CD4-positive, alpha-beta T cell (primary cell): ENCODE measurements around the gene TEX261. TPM values are rescaled to one million over a fixed set of nuclear protein-coding genes. Genes with fewer than 3 reads are reported as not detected.
"Not testable (repeated sequence)": the region's sequence is repeated elsewhere in the genome, so short reads cannot be mapped to it uniquely, and the experiment has no call there.

Experiments
- ATAC-seq: fragments of 200-7000 bp; cut with Tn5 transposase; one replicate; pipeline ENCODE4 v1.10.0; 2022; ENCODE audit warnings: mild to moderate bottlenecking; ENCODE audit not compliant: poor library complexity
- CTCF ChIA-PET: fragments of 350-600 bp; sonication (Branson Sonifier 250); formaldehyde crosslinking; loops from one replicate; lab custom pipeline; 2021; ENCODE audit warnings: antibody characterized with exemption, inconsistent platforms; lab: Charles Lee
- POLR2A ChIA-PET: fragments of 350-600 bp; sonication (Branson Sonifier 250); formaldehyde crosslinking; loops from one replicate; lab custom pipeline; 2021; ENCODE audit warnings: antibody characterized with exemption, inconsistent platforms; lab: Charles Lee
- DNase-seq, 14 experiments: peaks; one replicate each; pipeline ENCODE4 v3.0.0-alpha.2; 2013 to 2020; ENCODE audit warnings: mixed read lengths in 2 of 14
- H3K27ac ChIP-seq, 2 donors: one replicate each; pipeline versions ENCODE4 v1.5.1 to v1.7.0; 2013; ENCODE audit warnings: low read length in 2 of 2, low read depth in 1 of 2, mild to moderate bottlenecking in 1 of 2
- H3K27me3 ChIP-seq, 2 experiments: 1 replicate in 1 of 2; 2 replicates in 1 of 2; pipeline versions ENCODE4 v1.6.1 to v1.7.0; 2013; ENCODE audit warnings: low read length in 2 of 2, control low read depth in 1 of 2, mild to moderate bottlenecking in 1 of 2, moderate library complexity in 1 of 2; ENCODE audit not compliant: insufficient read depth in 2 of 2, control insufficient read depth in 1 of 2
- H3K36me3 ChIP-seq: one replicate; pipeline ENCODE4 v1.6.1; 2013; ENCODE audit warnings: low read length, control low read depth; ENCODE audit not compliant: insufficient read depth
- H3K4me1 ChIP-seq: one replicate; pipeline ENCODE4 v1.6.1; 2013; ENCODE audit warnings: low read length, control low read depth; ENCODE audit not compliant: insufficient read depth
- H3K4me3 ChIP-seq: one replicate; pipeline ENCODE4 v1.5.1; 2013; ENCODE audit warnings: mild to moderate bottlenecking, low read length, moderate library complexity
- H3K9me3 ChIP-seq, 2 experiments: 1 replicate in 1 of 2; 2 replicates in 1 of 2; pipeline versions ENCODE4 v1.6.1 to v1.7.0; 2013; ENCODE audit warnings: low read length in 2 of 2, mild to moderate bottlenecking in 2 of 2, control low read depth in 1 of 2, moderate library complexity in 1 of 2; ENCODE audit not compliant: control insufficient read depth in 1 of 2, insufficient read depth in 1 of 2
- H3K27ac Mint-ChIP-seq: one replicate; pipeline ENCODE4 v1.8.0; 2020; ENCODE audit warnings: mixed read lengths
- H3K27me3 Mint-ChIP-seq: one replicate; pipeline ENCODE4 v1.8.0; 2021; ENCODE audit warnings: mixed read lengths
- H3K36me3 Mint-ChIP-seq: one replicate; pipeline ENCODE4 v1.8.0; 2021; ENCODE audit warnings: low read depth, mixed read lengths
- H3K4me1 Mint-ChIP-seq: one replicate; pipeline ENCODE4 v1.8.0; 2021; ENCODE audit warnings: low read depth, mixed read lengths
- H3K4me3 Mint-ChIP-seq: one replicate; pipeline ENCODE4 v1.8.0; 2020; ENCODE audit warnings: mild to moderate bottlenecking, mixed read lengths
- H3K9me3 Mint-ChIP-seq: one replicate; pipeline ENCODE4 v1.8.0; 2020; ENCODE audit warnings: mixed read lengths
- intact Hi-C, 2 experiments: fragments of 100-400 bp; cut with DNase I in 1 of 2; cut with micrococcal nuclease in 1 of 2; formaldehyde crosslinking; loops; one replicate each; pipeline versions ENCODE4 v1.15.1 to v1.9.0; 2023 to 2025; cut with DNase I, micrococcal nuclease
- total RNA-seq, 174 experiments: library from RNA in 2 of 174; stranded (reverse) in 2 of 174; gene quantifications; one replicate each; pipeline ENCODE4 v1.2.3 and lab custom pipeline; 2021 to 2026
- TF ChIP-seq, protein P1 (sequence below): fragments of 200-600 bp; IDR thresholded peaks from one replicate; pipeline ENCODE4 v1.8.0; 2022; ENCODE audit warnings: antibody characterized with exemption, mild to moderate bottlenecking

The TEX261 gene
- total RNA-seq, 2 experiments from 2014 or later: 26.8 to 34.0 TPM

DNA sequence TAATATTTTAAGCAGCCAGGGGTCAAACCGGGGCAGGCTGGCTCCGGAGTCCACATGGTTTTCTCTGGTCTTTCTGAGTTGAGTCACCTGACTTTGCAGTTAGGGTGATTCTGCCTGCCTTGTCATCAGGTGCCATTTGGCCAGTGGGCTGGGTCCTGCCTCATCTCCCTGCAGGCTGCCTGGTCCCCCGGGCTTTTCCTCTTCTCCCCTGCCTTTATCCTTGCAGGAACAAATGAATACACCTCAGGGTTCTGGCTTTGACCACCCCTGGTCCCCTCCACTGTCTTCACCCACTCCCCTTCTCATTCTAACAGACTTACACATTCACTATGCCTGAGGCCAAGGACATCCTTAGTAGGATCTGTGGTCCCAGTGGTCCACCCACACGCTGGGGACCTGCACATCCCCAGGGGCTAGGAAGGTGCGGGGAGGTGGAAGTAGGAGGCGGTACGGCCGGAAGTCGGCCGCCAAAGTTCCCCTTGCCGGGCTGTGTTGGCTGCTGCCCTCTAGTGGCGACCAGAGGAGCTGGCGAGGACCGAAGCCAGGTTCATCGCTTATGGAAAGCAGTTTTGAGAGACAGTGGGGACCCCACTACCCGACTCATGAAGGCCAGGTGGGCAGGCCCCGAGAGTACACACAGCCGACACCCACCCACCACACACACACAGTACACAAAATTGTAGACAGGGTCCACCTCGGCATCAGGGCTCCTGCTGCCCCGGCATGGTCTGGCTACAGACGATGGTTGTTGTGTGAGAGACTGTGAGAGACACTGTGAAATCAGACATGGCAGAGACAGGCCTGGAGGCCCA, 6.3 kb upstream of the TEX261 start:
- no peak overlapping the region for H3K27ac Mint-ChIP-seq
- H3K36me3 Mint-ChIP-seq: no peaks in the 10 kb centered on the region
- CTCF ChIA-PET: interaction anchor here (0.6 to 2.6 kb wide), 15 partner anchors 9 to 698 kb away, joined by 3 to 25 read pairs (median 4); partner anchors contain the start of genes MCEE, MPHOSPH10 and NAGK
- Histone ChIP-seq H3K27me3 (no peaks in the 10 kb centered on the region), H3K27ac (peak overlapping the region in 1 of 2 donors; percentile 29), H3K9me3 (no peaks in the 10 kb centered on the region), H3K36me3 (no peaks in the 10 kb centered on the region), H3K4me1 (peaks cover 19% of the 10 kb centered on the region), H3K4me3 (peak overlapping the region; percentile 35)
- DNase-seq: peak; percentile 70 to 91 (median 77)
- H3K27me3 Mint-ChIP-seq: no peaks in the 10 kb centered on the region
- TF ChIP-seq, protein P1, sequence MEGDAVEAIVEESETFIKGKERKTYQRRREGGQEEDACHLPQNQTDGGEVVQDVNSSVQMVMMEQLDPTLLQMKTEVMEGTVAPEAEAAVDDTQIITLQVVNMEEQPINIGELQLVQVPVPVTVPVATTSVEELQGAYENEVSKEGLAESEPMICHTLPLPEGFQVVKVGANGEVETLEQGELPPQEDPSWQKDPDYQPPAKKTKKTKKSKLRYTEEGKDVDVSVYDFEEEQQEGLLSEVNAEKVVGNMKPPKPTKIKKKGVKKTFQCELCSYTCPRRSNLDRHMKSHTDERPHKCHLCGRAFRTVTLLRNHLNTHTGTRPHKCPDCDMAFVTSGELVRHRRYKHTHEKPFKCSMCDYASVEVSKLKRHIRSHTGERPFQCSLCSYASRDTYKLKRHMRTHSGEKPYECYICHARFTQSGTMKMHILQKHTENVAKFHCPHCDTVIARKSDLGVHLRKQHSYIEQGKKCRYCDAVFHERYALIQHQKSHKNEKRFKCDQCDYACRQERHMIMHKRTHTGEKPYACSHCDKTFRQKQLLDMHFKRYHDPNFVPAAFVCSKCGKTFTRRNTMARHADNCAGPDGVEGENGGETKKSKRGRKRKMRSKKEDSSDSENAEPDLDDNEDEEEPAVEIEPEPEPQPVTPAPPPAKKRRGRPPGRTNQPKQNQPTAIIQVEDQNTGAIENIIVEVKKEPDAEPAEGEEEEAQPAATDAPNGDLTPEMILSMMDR: peak; percentile 88
- POLR2A ChIA-PET: interaction anchor here (0.5 to 2.6 kb wide), 4 partner anchors 17 to 67 kb away, joined by 3 to 16 read pairs (median 4); partner anchors contain the start of genes ANKRD53 and NAGK
- peaks cover 12% of the 10 kb centered on the region for H3K4me1 Mint-ChIP-seq
- intact Hi-C loops: loop anchor here (1.0 to 10.0 kb wide), 3 partner anchors 16 to 146 kb away; no protein-coding TSS in a partner anchor
- peak; percentile 99 for ATAC-seq
- H3K9me3 Mint-ChIP-seq: no peaks in the 10 kb centered on the region
- peak overlapping the region; percentile 16 for H3K4me3 Mint-ChIP-seq

DNA sequence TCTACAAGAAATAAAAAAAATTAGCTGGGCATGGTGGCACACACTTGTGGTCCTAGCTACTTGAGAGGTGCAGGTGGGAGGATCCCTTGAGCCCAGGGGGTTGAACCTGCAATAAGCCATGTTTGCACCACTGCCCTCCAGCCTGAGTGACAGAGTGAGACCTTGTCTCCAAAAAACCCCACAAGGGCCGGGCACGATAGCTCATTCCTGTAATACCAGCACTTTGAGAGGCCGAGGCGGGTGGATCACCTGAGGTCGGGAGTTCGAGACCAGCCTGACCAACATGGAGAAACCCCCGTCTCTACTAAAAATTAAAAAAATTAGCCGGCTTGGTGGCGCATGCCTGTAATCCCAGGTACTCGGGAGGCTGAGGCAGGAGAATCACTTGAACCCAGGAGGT, 5.3 kb upstream of the TEX261 start:
- DNase-seq: peak in 1 of 14 experiments; percentile 16
- H3K27ac ChIP-seq, H3K9me3 ChIP-seq, H3K27me3 Mint-ChIP-seq, H3K27ac Mint-ChIP-seq, H3K36me3 Mint-ChIP-seq, H3K4me3 ChIP-seq, H3K4me3 Mint-ChIP-seq, H3K9me3 Mint-ChIP-seq, ATAC-seq, H3K36me3 ChIP-seq, H3K27me3 ChIP-seq: not testable (repeated sequence)
- intact Hi-C loops: loop anchor here (2.0 to 10.0 kb wide), 5 partner anchors 15 to 698 kb away; partner anchors contain the start of genes FAM136A (in 1 of the 2), PAIP2B (in 1 of the 2) and ZNF638 (in 1 of the 2)
- H3K4me1 ChIP-seq: peaks cover 19% of the 10 kb centered on the region
- ChIA-PET CTCF (interaction anchor here (2.6 kb wide), 1 partner anchor 15 kb away, joined by 25 read pairs; no protein-coding TSS in a partner anchor), POLR2A (interaction anchor here (1.0 kb wide), 1 partner anchor 54 kb away, joined by 3 read pairs; no protein-coding TSS in a partner anchor)
- H3K4me1 Mint-ChIP-seq: peaks cover 21% of the 10 kb centered on the region

DNA sequence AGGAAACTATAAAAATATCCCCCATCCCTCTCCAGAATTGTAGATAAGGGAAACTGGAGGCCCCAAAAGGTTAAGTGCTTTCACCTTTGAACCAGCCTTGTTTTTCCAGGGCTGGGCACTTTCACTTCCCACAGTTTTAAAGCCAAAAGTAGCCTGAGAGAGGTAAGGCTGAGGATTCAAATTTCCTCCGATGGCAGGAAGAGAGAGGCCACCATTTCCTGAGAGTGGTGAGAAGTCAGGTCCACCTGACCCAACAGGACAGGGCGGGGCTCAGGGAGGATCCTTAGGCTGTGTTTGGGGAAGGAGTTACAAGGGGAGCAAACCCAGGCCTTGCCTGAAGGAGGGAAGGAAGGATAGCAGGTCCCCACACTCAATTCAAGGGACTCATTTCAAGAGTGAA, 4.7 kb upstream of the TEX261 start:
- no peaks in the 10 kb centered on the region for H3K9me3 ChIP-seq
- peaks cover 3% of the 10 kb centered on the region for H3K36me3 Mint-ChIP-seq
- intact Hi-C loops: loop anchor here (5.0 to 10.0 kb wide), 3 partner anchors 225 to 697 kb away; partner anchors contain the start of genes FAM136A (in 1 of the 2), PAIP2B (in 1 of the 2) and ZNF638 (in 1 of the 2)
- no peak overlapping the region for H3K4me3 ChIP-seq
- H3K36me3 ChIP-seq: no peaks in the 10 kb centered on the region
- H3K4me3 Mint-ChIP-seq: no peak overlapping the region
- ChIA-PET CTCF (interaction anchor here (1.1 kb wide), 1 partner anchor 14 kb away, joined by 8 read pairs; no protein-coding TSS in a partner anchor), POLR2A (interaction anchor here (0.7 kb wide), 1 partner anchor 1183 kb away, joined by 4 read pairs; no protein-coding TSS in a partner anchor)
- no peak overlapping the region for H3K27ac Mint-ChIP-seq
- H3K27me3 ChIP-seq: no peaks in the 10 kb centered on the region
- H3K9me3 Mint-ChIP-seq: no peaks in the 10 kb centered on the region
- DNase-seq (no peak), ATAC-seq (no peak)
- peaks cover 21% of the 10 kb centered on the region for H3K4me1 Mint-ChIP-seq
- no peaks in the 10 kb centered on the region for H3K27me3 Mint-ChIP-seq
- no peak overlapping the region for H3K27ac ChIP-seq
- H3K4me1 ChIP-seq: peaks cover 19% of the 10 kb centered on the region
- TF ChIP-seq, protein P1: no peak

DNA sequence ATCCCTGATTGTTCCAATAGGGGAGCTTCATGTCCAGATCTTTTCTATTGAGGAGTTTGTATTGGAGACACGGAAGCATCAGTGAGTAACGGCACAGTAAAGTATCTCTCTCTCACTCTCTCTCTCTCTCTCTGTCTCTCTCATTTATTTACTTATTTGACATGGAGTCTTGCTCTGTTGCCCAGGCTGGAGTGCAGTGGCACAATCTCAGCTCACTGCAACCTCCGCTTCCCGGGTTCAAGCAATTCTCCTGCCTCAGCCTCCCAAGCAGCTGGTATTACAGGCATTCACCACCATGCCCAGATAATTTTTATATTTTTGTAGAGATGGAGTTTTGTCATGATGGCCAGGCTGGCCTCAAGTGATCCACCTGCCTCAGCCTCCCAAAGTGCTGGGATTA, 4.2 kb upstream of the TEX261 start:
- POLR2A ChIA-PET: interaction anchor here (0.7 kb wide), 1 partner anchor 1182 kb away, joined by 4 read pairs; no protein-coding TSS in a partner anchor

More for the DNA sequence above, 4.2 kb upstream of the TEX261 start:
- H3K36me3 ChIP-seq, H3K27me3 ChIP-seq, ATAC-seq, H3K36me3 Mint-ChIP-seq, H3K4me3 ChIP-seq, H3K9me3 ChIP-seq, DNase-seq, H3K9me3 Mint-ChIP-seq, H3K27ac ChIP-seq, H3K27ac Mint-ChIP-seq, H3K27me3 Mint-ChIP-seq: not testable (repeated sequence)
- H3K4me1 Mint-ChIP-seq: peaks cover 24% of the 10 kb centered on the region
- intact Hi-C loops: loop anchor here (5.0 to 10.0 kb wide), 3 partner anchors 226 to 697 kb away; partner anchors contain the start of genes FAM136A (in 1 of the 2), PAIP2B (in 1 of the 2) and ZNF638 (in 1 of the 2)
- H3K4me1 ChIP-seq: peaks cover 24% of the 10 kb centered on the region
- CTCF ChIA-PET: interaction anchor here (1.1 kb wide), 1 partner anchor 14 kb away, joined by 8 read pairs; no protein-coding TSS in a partner anchor
- H3K4me3 Mint-ChIP-seq: peak overlapping the region; percentile 7
